ENCODE measurements around the gene SCTR. TPM values are rescaled to one million over a fixed set of nuclear protein-coding genes. Genes with fewer than 3 reads are reported as not detected.

Gene SCTR
- total RNA-seq, 2 experiments from 2014 or later = not detected

GRCh38 chr2:119432851-119433522 lies 91.3 kb downstream of the SCTR start:
- DNase-seq (no peak), ATAC-seq (no peak)
- Mint-ChIP-seq H3K27me3 (peaks cover 24% of the 10 kb centered on the region), H3K27ac (no peak overlapping the region), H3K36me3 (ENCODE audit: low read depth) (no peaks in the 10 kb centered on the region), H3K4me1 (ENCODE audit: low read depth) (peaks cover 3% of the 10 kb centered on the region), H3K4me3 (no peak overlapping the region), H3K9me3 (no peaks in the 10 kb centered on the region)
- intact Hi-C loops (cut with micrococcal nuclease) = no loop called here
- CTCF ChIA-PET = interaction anchor here (1.7 kb wide), 1 partner anchor 44 kb away, joined by 6 read pairs; no protein-coding TSS in a partner anchor
- TF ChIP-seq CTCF (IDR thresholded peaks at IDR 0.05) = no peak
- POLR2A ChIA-PET = no interaction called here

- H3K4me1 Mint-ChIP-seq (ENCODE audit: low read depth) = peaks cover 3% of the 10 kb centered on the region
- no peaks in the 10 kb centered on the region for H3K36me3 Mint-ChIP-seq (ENCODE audit: low read depth)
- CTCF ChIA-PET = no interaction called here
- POLR2A ChIA-PET = no interaction called here
- peak; percentile 27 for ATAC-seq
- peak overlapping the region; percentile 23 for H3K4me3 Mint-ChIP-seq
- DNase-seq = no peak
- H3K9me3 Mint-ChIP-seq = no peaks in the 10 kb centered on the region
- H3K27me3 Mint-ChIP-seq = peaks cover 31% of the 10 kb centered on the region
- no peak for TF ChIP-seq CTCF (IDR thresholded peaks at IDR 0.05)
- intact Hi-C loops (cut with micrococcal nuclease) = no loop called here
- H3K27ac Mint-ChIP-seq = no peak overlapping the region
Observed at GRCh38 chr2:119431976-119432850, 92.1 kb downstream of the SCTR start.

GRCh38 chr2:119431155-119431975 lies 92.9 kb downstream of the SCTR start, which contains the start of gene TMEM37:
TMEM37 (plus strand) TSS chr2:119431854; CDS start chr2:119431904, 50 bp downstream.
- CTCF ChIA-PET = no interaction called here
- no peak for TF ChIP-seq CTCF (IDR thresholded peaks at IDR 0.05)
- Mint-ChIP-seq H3K27ac (no peak within 1 kb of the TSS), H3K9me3 (no peaks in the 10 kb centered on the region), H3K27me3 (peaks cover 37% of the 10 kb centered on the region), H3K4me1 (ENCODE audit: low read depth) (peaks cover 3% of the 10 kb centered on the region), H3K4me3 (peak within 1 kb of the TSS; percentile 23), H3K36me3 (ENCODE audit: low read depth) (no peaks in the 10 kb centered on the region)
- ATAC-seq (peak; percentile 77), DNase-seq (peak; percentile 24)
- POLR2A ChIA-PET = no interaction called here
- intact Hi-C loops (cut with micrococcal nuclease) = no loop called here

- peaks cover 3% of the 10 kb centered on the region for H3K4me1 Mint-ChIP-seq (ENCODE audit: low read depth)
- ChIA-PET CTCF (no interaction called here), POLR2A (no interaction called here)
- H3K4me3 Mint-ChIP-seq = no peak overlapping the region
- DNase-seq (no peak), ATAC-seq (no peak)
- H3K27ac Mint-ChIP-seq = no peak overlapping the region
- no peaks in the 10 kb centered on the region for H3K36me3 Mint-ChIP-seq (ENCODE audit: low read depth)
- no peaks in the 10 kb centered on the region for H3K9me3 Mint-ChIP-seq
- intact Hi-C loops (cut with micrococcal nuclease) = no loop called here
- H3K27me3 Mint-ChIP-seq = peaks cover 43% of the 10 kb centered on the region
- no peak for TF ChIP-seq CTCF (IDR thresholded peaks at IDR 0.05)
Observed at GRCh38 chr2:119430023-119430498, 94.2 kb downstream of the SCTR start.

Data from activated CD8-positive, alpha-beta T cell treated with anti-CD3 and anti-CD28 coated beads for 36 hours (primary cell).